Epidermal melanocyte (primary cell): ENCODE data around the gene ADGB.

Experiments used
- DNase-seq: peaks from one replicate; pipeline ENCODE4 v3.0.0; 2011; ENCODE audit warnings: low spot score; ENCODE audit not compliant: insufficient read length

The ADGB gene

DNA sequence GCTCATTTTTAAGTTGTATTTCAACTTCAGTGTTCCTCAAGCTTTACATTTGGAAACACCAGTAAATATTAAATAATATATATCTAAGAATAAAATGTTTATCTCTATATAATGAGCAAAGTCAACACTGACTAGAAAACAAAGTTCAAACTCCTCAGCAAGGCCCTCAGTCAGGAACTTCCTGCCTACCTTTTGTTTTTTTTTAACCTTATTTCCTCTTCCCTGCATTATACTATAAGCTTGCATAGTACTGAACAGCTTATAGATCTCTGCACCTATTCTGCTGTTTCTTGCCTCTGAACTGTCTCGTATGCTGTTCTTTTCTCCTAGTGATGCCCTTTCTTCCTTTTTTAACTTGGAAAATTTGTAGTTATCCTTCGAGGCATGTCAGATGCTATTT, 29.6 kb downstream of the ADGB start:
- no peak for DNase-seq

GRCh38 chr6:146634022-146634421, 35.2 kb downstream of the ADGB start:
- no peak for DNase-seq

GRCh38 chr6:146635165-146635564, 36.4 kb downstream of the ADGB start:
- DNase-seq: no peak

DNA sequence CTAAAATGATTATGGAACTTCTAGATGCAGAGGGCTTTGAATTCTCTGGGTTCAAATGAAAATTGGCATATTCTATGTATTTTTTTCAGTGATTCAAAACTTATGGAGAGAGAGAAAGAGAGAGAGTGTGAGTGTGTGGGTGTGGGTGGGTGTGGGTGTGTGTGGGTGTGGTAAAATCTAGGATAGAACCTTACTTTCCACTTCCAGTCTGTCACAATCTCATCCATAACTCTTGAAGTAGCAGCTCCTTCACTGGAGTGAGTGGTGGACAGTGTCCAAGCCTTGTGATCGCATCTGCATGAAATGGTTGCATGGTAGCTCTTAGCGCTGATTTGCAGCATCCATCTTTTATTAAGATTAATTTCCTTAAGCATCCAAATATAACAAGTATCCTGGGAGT, 37.7 kb downstream of the ADGB start:
- no peak for DNase-seq

GRCh38 chr6:146642921-146643320, 44.1 kb downstream of the ADGB start:
- no peak for DNase-seq

GRCh38 chr6:146650799-146651481, 52.2 kb downstream of the ADGB start:
- DNase-seq: no peak

DNA sequence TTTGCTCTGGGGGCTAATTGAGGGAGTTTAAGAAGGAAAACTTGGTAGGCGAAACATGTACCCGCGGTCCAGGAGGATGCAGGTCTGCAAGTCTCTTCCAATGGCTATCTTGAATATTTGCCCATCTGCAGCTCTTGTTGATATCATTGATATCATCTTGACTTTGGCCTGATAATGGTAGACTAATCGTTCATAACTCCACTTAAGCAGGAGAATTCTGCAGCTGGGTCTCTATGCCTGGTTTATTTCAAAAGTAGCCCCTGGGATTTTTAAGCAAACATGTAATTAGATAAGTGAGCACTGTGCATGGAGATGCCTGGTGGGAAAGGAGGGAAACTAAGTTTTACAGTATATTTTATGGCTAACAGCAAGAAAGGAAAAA, 52.7 kb downstream of the ADGB start:
- no peak for DNase-seq

- no peak for DNase-seq
Measured at GRCh38 chr6:146657432-146657831, 58.7 kb downstream of the ADGB start.

DNA sequence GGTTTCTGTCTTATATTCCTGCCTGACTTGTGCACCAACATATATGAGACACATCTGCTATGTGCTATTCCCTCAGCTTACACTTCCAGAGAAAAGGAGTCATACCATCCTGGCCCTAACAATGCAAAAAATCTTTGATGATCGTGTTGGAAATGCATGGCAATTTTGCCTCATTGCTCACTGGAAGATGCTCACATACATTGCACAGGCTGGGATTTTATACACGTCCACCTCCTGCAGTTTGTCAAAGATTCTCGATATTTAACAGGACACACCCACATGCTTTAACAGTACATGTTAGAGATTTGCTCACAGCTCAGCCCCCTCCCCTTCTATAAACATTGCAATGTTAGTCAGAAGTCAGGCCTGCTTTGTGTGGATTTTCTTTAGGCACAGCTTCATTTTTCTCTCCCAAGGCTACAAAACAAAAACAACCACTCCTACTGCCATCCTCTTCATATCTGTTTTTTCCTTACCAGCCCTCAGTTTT, 66.1 kb downstream of the ADGB start:
- no peak for DNase-seq

DNA sequence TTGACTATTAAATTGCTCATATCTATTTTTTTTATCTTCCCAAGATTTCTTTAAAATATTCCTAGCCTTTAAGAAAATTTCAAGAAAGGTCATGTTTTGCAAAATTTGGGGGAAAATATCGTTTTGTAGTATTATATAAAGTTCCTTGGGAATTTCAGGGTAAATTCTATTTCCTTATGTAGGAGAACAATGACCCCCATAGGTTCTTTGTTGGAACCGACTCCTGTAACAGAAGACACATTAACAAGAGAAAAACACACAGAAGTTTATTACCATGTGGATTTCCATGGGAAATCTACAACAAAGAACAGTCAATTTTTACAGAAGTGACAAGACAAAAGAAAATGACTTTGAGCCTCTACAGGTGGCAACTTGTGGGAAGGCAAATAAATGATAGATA, 68.1 kb downstream of the ADGB start:
- DNase-seq: no peak

DNA sequence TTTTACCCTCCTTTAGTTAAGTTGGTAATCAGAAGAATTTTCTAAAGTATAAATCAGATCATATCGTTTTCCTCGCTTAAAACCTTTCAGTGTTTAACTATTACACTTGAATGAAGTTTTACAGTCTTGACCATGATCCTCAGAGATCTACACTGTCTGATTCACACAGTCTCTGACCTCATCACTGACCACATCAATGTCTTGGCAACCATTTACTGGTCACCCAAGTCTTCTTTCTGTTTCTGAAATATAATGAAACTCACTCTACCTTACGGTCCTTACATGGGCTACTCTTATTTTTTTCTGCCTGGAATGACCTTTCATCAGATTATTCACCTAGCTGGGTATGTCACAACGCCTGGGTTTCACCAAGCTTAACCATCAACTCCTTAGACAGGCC, 71.4 kb downstream of the ADGB start:
- DNase-seq: no peak

DNA sequence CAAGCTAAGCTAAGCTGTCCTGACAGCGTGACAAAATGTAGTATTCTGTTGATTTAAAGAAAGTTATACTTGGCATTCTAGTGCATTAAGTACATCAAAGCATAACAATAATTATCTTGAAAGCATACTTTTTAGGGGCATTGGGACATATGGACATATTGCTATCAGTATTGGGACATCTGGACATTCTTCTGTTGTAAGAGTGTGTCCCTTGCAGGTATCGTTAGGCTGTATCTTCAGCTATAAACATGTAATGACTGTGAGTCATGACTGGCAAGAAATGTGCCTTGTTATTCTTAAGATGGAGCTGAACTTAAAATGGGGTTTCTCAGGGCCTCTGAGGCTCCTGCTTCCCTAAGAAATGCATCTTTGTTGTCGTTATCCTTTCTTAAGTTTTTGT, 74.3 kb downstream of the ADGB start:
- no peak for DNase-seq

GRCh38 chr6:146679386-146679785, 80.6 kb downstream of the ADGB start:
- DNase-seq: no peak

DNA sequence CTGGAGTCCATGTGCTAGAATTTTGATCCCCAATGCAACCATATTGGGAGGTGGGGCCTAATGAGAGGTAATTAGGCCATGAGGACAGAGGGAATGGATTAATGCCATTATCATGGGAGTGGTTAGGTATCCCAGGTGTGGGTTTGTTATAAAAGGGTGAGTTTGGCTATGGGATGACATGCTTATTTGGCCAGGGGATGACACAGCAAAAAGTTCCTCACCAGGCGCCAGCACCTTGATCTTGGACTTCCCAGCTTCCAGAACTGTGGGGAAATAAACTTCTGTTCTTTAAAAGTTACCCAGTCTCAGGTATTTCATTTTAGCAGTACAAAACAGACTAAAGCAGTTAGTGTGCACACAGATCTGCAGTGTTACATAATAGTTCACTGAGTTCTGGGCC, 84.1 kb downstream of the ADGB start:
- no peak for DNase-seq

- DNase-seq: no peak
Measured at GRCh38 chr6:146689806-146690205, 91.0 kb downstream of the ADGB start.

GRCh38 chr6:146693342-146693741, 94.6 kb downstream of the ADGB start:
- DNase-seq: no peak

GRCh38 chr6:146697921-146698320, 99.1 kb downstream of the ADGB start:
- no peak for DNase-seq

DNA sequence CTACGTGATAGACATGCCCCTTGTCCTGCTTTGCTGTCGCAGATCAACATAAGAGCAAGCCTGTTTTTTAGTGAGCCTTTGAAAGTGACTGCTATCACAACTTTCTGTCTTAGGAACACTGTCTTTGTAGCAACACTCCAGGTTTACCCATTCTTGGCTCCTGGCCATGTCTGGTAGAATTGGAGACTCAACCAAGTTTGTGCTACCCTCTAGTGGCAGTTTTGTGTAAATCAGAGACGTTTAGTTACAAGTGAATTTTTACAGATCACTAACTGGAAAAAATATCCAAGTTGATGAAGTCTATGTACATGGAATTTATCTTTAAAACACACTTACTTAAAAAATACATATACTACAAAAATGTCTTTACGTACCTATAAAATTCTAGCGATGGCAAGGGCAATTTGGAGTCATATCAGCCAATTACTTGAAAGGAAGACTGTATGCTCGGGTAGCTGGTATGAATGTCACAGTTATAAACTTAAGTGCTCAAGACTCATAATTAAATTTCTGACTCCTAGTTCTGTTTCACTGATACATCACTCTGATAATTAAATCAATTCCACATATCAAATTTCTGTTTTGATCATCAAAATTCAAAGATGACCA, 101.4 kb downstream of the ADGB start:
- DNase-seq: peak; percentile 25

GRCh38 chr6:146701632-146702031, 102.9 kb downstream of the ADGB start:
- DNase-seq: no peak

DNA sequence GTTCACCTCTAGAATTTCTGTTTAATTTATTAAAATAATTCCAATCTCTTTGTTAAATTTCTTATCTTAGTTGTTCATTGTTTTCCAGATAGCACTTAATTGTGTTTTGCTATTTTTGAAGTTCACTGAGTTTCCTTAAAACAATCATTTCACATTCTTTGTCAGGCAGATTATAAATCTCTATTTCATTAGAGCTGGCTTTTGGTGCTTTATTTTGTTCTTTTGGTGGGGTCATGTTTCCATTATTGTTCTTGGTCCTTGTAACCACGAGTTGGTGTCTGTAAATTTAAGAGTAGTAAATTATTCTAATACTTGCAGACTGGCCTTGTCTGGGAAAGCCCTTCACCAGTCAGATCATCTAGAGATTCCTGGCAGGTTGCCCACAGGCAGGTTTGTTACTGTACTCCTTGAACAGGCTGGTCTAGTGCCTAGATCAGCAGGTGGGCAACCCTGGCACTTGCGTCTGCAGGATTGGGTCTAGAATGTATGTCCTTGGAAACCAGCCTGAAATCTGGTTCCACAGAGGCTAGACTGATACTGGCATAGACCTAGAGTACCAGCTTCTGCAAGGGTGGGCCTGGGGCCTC, 110.4 kb downstream of the ADGB start:
- DNase-seq: no peak

DNA sequence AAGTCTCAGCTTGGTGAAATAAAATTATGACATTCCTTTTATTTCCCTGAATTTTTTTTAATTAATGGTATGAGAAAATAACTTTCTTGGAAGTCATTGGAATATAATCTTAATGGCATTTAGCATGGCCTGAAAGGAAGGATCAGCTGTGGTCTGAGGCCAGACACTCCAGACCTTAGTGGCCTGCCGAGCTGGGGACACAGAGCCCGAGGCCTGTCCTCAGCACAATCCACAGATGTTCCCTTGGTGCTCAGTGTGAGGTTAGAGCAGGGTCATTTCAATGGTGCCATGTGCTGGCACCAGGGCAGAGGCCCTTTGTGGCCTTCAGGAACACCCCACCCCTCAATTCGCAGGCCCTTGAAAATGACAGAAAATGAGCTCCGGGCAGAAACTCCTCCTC, 120.6 kb downstream of the ADGB start:
- no peak for DNase-seq

DNA sequence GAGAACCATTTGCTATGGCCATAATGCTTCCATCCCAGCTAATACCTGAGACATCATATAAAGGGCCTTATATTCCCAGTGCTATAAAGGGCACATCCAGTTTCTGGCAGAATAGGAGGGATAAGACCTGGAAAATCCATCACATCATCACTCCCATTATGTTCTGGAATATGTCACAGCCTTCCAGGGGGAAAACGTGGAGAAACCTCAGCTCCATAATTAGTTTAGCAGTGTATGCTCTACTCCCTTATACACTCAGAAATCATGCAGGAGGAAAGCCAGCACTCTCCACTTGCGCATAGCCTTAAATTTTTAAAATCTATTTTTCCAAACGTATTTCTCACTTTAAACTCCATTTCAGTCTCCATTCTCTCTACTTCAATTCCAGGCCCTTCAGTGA, 140.9 kb downstream of the ADGB start:
- DNase-seq: no peak

DNA sequence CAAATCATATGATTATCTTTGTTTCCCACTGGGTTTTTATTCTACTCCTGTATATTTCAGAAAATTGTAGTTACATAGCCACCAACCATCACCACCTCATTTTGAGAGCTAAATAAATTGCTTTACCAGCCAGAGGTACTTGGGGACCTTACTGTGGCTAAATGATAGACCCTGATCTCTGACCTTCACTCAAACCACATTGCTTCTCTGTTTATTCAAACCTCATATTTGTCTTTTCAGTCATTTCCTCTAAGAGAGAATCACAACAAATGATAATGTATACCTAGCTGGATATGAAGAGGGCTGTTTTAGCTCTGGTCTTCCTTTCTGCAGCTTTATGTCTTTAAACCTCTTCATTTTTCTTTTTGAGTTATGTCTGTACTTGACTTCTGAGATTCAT, 142.8 kb downstream of the ADGB start:
- DNase-seq: no peak
